NCI-H2196 treated with DMSO at 0.1 percent for 48 hours (cell line): ENCODE data around the gene KEL.

Experiments used
- DNase-seq: peaks from one replicate; lab custom pipeline; 2025; ENCODE audit not compliant: unreplicated experiment; lab: John Stamatoyannopoulos, UW

Gene KEL

GRCh38 chr7:142961595-142961972 is 579 bp downstream of the KEL start:
- DNase-seq = no peak

GRCh38 chr7:142960955-142961512 is 1.1 kb downstream of the KEL start:
- DNase-seq = no peak

- no peak for DNase-seq
These were observed 3.0 kb downstream of the KEL start for GRCh38 chr7:142959202-142959601.

- no peak for DNase-seq
These were observed 4.4 kb downstream of the KEL start for GRCh38 chr7:142957723-142958122.

GRCh38 chr7:142956951-142957623 is 5.1 kb downstream of the KEL start:
- DNase-seq = no peak

- DNase-seq = no peak
These were observed 7.4 kb downstream of the KEL start for GRCh38 chr7:142954680-142955268.

DNA sequence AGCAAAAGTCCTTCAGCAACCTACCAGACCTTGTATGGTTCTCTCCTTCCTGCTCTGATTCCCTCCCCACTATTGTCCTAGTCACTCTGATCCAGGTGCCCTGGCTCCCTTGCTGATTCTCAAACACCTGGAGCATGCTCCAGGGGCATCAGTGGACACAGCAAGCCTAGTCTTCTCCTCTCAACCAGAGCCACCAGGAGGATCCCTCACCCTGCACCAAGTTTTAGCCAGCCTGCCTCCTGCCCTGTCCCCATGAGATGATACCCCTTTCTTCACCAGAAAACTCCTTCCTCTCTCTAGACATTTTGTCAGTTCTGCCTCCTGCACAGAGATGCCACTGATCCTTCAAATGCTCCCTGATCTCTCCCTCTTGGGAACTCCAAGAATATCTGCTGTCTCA is 11.9 kb downstream of the KEL start:
- no peak for DNase-seq

- no peak for DNase-seq
These were observed 13.6 kb downstream of the KEL start for GRCh38 chr7:142948603-142949002.

- DNase-seq = no peak
These were observed 17.2 kb downstream of the KEL start for GRCh38 chr7:142945001-142945400.

DNA sequence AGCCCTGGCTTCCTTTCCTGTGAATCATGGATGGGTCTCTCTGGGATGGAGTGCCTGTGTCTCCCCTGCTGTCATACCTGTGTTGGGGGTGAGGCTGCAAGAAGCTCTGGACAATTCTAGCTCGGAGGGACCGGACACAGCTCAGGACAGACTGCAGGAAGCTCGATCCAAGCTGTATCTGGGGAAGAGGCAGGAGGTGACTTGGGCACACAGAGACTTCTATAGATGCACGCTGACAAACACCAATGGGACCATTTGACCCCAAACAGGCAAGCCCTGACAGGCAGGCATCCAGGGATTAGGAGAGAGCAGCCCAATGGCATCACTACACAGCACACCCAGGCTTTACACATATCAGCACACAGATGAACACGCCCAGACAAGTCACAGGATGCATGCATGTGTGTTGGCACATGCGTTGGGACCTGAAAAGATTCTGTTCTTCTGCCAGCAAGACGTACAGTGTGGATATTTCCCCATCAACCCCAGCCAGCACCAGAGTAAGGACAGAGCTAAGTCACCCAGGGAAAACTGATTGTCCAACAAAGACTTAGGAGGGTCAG is 18.4 kb downstream of the KEL start:
- DNase-seq = no peak

DNA sequence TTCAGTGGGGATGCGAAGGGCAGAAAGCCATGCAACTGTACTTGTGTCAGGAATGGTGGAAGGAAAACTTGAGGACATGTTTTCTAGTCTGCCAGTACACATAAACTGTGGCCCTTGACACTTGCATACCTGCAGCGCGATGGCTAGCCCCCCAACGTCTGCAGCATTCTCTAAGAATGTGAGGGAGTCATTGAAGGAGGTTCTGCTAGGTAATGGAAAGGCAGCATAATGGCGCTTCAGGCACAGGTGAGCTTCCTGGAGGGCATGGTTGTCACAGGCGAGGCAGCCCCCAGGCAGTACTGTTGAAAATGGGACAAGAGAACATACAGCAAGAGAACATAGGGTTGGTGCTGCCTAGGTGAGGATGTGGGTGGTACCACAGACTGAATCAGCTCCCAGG is 19.4 kb downstream of the KEL start:
- DNase-seq = no peak

GRCh38 chr7:142941541-142941940 is 20.6 kb downstream of the KEL start:
- no peak for DNase-seq

- DNase-seq = no peak
These were observed 21.1 kb downstream of the KEL start for GRCh38 chr7:142940966-142941535.

GRCh38 chr7:142939226-142939910 is 22.8 kb downstream of the KEL start, which contains the start of gene LLCFC1:
LLCFC1 (plus strand) TSS chr7:142939484; CDS start chr7:142939622, 138 bp downstream.
- DNase-seq = no peak

DNA sequence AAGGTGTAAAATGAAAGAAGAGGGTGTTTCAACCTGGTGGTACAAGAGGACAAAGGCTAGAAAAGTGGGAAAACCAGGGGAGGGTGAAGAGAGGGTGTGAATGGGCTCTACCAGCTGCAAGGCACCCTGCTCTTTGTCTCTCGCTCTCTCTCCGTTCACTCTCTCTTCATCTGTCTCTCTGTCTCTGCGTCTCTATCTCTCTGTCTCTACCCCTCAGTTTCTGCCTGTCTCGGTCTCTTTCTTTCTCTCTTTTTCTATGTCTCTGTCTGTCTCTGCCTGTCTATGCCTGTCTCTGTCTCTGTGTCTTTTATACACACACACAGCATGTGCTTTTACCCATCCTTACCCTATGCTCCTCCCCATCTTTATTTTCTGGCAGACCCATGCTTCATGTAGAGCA is 23.6 kb downstream of the KEL start:
- no peak for DNase-seq

DNA sequence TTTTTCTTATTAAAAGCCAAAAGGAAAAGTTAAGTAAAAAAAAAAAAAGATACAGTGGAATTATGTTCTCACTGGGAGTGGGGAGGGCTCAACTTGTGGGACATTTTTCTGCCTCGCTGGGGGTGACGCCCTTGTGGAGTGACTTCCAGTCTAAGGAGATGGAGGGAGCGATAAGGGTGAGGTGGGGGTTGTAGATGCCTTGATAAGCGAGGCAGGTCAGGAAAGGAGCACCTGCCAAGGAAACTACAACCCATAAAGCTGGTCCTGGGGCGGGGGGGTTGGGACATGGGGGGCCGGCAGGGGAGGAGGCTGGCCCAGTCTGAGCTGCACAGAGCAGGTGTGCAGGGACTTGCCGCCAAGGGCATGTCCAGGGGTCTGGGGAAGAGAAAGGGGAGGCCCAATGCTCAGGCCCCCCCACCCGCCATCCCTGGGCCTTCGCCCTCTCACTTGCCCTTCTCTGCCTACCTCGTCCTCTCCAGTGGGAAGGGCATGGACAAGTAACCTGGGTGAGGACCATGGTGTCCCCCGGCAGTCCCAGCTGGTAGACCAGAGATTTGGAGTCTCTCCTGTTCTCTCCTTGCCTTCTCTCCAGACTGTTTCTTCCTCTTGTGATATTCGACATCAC is 26.1 kb downstream of the KEL start:
- no peak for DNase-seq

GRCh38 chr7:142934056-142934455 is 28.1 kb downstream of the KEL start:
- no peak for DNase-seq

DNA sequence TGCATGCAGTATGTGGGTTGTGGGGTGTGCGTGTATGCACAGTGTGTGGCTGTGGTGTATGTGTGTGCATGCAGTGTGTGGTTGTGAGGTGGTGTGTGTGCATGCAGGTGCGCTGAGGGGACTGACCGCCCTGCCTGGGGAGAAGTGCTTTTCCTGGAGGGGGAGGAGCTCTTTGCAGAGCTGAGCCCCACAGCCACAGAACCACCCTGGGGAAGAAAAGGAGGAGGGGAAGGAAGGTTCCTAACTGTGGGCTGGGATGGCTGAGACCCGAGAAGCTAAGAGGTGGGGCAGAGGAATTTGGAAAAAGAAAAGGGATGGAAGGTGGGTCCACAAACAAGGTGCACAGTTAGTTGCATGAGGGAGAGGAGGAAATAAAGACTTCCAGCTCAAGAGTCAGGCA is 28.5 kb downstream of the KEL start, which contains the start of gene TRPV5:
TRPV5 (minus strand) TSS at position 123 of the 400 bp plus-strand sequence. CDS start 287 bp downstream, outside the sequence.
- DNase-seq = no peak

DNA sequence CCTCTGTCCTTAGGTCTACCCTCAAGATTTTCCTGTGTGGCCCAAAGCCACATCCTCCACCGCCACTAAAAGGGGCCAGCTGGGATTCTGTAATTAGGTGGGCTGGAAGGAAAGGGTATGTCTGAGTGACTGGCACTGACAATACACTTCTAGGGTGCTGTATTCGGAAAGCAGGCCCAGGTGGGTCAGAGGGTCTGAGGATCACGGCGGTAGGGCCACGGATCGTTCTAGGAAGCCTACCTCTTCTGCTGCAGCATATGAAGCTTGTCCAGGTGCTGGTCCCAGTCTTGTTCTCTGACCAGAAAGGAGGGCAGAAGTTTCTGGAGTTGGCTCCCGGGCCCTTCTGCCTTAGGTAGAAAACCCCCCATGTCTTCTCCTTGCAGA is 29.1 kb downstream of the KEL start:
- DNase-seq = no peak

DNA sequence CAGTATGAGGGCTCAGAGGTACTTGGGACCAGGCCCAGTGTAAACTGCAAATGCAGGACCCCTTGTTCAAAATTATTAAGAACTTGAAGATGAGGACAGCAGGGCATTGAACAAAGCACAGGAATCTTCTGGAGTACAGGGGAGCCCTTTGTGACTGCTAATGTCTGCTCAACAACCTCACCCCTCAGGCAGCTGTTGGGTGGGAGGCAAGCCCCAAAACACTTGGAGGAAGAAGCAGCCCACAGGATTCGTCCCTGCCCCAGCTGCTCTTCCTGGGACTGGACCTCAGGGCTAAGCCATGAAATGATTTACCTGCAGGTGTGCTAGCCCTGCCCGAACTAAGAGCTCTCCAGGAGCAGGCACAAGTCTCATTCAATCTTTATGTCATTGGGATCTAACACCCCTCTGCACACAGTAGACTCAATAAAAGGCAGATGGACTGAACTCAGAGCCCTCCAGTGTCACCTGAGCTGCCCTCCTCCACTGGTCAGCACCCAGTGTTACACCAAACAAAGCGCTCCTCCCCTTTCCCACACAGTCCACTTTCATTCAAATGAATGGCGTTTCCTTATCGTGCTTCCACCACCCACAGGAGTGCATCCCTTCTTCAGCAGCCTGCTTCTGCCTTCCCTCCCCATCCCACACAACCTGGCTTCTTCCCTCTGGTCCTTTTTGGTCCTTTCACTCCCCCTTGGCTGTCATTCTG is 29.6 kb downstream of the KEL start:
- DNase-seq = no peak
